ENCODE data around the gene PAPPA.

GRCh38 chr9:116334546-116335150, 181.1 kb downstream of the PAPPA start:
- no peak for TF ChIP-seq TCF7L2 (IDR thresholded peaks at IDR 0.05; ENCODE audit: borderline replicate concordance, extremely low read depth, insufficient read depth, insufficient read length)
- no peak for TF ChIP-seq SP1 (IDR thresholded peaks at IDR 0.05; ENCODE audit: low read depth)
- no peak for TF ChIP-seq POLR2A (IDR thresholded peaks at IDR 0.05; ENCODE audit: borderline replicate concordance, extremely low read depth, insufficient read depth, insufficient read length)
- TF ChIP-seq, protein P1, sequence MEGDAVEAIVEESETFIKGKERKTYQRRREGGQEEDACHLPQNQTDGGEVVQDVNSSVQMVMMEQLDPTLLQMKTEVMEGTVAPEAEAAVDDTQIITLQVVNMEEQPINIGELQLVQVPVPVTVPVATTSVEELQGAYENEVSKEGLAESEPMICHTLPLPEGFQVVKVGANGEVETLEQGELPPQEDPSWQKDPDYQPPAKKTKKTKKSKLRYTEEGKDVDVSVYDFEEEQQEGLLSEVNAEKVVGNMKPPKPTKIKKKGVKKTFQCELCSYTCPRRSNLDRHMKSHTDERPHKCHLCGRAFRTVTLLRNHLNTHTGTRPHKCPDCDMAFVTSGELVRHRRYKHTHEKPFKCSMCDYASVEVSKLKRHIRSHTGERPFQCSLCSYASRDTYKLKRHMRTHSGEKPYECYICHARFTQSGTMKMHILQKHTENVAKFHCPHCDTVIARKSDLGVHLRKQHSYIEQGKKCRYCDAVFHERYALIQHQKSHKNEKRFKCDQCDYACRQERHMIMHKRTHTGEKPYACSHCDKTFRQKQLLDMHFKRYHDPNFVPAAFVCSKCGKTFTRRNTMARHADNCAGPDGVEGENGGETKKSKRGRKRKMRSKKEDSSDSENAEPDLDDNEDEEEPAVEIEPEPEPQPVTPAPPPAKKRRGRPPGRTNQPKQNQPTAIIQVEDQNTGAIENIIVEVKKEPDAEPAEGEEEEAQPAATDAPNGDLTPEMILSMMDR (IDR thresholded peaks at IDR 0.05 in 2 of 3, conservative IDR thresholded peaks at IDR 0.05 in 1 of 3; ENCODE audit: borderline replicate concordance in 1 of 3, insufficient read depth in 1 of 3, low read depth in 2 of 3, low read length in 2 of 3) = no peak
- TF ChIP-seq ZFX (IDR thresholded peaks at IDR 0.05) = no peak
- no peak for TF ChIP-seq REST (IDR thresholded peaks at IDR 0.05; ENCODE audit: low read depth)
- no peak for TF ChIP-seq POLR2AphosphoS5 (IDR thresholded peaks at IDR 0.05; ENCODE audit: low read depth, low read length)
- TF ChIP-seq, protein P2, sequence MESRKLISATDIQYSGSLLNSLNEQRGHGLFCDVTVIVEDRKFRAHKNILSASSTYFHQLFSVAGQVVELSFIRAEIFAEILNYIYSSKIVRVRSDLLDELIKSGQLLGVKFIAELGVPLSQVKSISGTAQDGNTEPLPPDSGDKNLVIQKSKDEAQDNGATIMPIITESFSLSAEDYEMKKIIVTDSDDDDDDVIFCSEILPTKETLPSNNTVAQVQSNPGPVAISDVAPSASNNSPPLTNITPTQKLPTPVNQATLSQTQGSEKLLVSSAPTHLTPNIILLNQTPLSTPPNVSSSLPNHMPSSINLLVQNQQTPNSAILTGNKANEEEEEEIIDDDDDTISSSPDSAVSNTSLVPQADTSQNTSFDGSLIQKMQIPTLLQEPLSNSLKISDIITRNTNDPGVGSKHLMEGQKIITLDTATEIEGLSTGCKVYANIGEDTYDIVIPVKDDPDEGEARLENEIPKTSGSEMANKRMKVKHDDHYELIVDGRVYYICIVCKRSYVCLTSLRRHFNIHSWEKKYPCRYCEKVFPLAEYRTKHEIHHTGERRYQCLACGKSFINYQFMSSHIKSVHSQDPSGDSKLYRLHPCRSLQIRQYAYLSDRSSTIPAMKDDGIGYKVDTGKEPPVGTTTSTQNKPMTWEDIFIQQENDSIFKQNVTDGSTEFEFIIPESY (IDR thresholded peaks at IDR 0.05; ENCODE audit: extremely low read depth, insufficient replicate concordance, low read length) = no peak
- TF ChIP-seq EZH2phosphoT487 (IDR thresholded peaks at IDR 0.05; ENCODE audit: borderline replicate concordance) = no peak
- no peak for TF ChIP-seq SIN3A (IDR thresholded peaks at IDR 0.05; ENCODE audit: low read depth)
- no peak for TF ChIP-seq ELF1 (IDR thresholded peaks at IDR 0.05; ENCODE audit: borderline replicate concordance, low read depth)
- TF ChIP-seq SRF (IDR thresholded peaks at IDR 0.05; ENCODE audit: low read depth) = no peak
- TF ChIP-seq EZH2 (IDR thresholded peaks at IDR 0.05) = no peak
- TF ChIP-seq, protein P3, sequence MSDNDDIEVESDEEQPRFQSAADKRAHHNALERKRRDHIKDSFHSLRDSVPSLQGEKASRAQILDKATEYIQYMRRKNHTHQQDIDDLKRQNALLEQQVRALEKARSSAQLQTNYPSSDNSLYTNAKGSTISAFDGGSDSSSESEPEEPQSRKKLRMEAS (IDR thresholded peaks at IDR 0.05) = no peak
